GM12878 (cell line): Measurements from ENCODE around the gene TMEM176B. TPM values are rescaled to one million over a fixed set of nuclear protein-coding genes. Genes with fewer than 3 reads are reported as not detected.

ENCODE experiments used
- ATAC-seq: fragments of 200-7000 bp; cut with Tn5 transposase; 3 replicates; pipeline ENCODE4 v1.9.1; 2020; ENCODE audit warnings: mild to moderate bottlenecking, moderate library complexity
- BruUV-seq: library from RNA; stranded (reverse); fragments of 400-500 nt; replicated peaks from 2 replicates; lab custom pipeline; 2021; lab: Mats Ljungman, UMichigan
- CTCF ChIA-PET: fragments of 300-600 bp; sonication (Branson Sonifier 250); formaldehyde crosslinking; extraction: SDS; loops from one replicate; lab custom pipeline; 2021; ENCODE audit warnings: inconsistent platforms; lab: Yijun Ruan, JAX
- POLR2A ChIA-PET: fragments of 350-600 bp; formaldehyde crosslinking; extraction: SDS; loops from one replicate; lab custom pipeline; 2021; ENCODE audit warnings: inconsistent platforms; lab: Charles Lee
- RAD21 ChIA-PET: fragments of 300-600 bp; sonication (Branson Sonifier 250); formaldehyde crosslinking; loops from one replicate; lab custom pipeline; 2023; ENCODE audit warnings: antibody characterized with exemption; ENCODE audit not compliant: unreplicated experiment; lab: Charles Lee
- SMC1A ChIA-PET: fragments of 300-600 bp; sonication (Branson Sonifier 250); formaldehyde crosslinking; loops from one replicate; lab custom pipeline; 2023; ENCODE audit not compliant: unreplicated experiment, uncharacterized antibody; lab: Charles Lee
- DNase-seq: peaks from one replicate; pipeline ENCODE4 v3.0.0-alpha.2; 2011; ENCODE audit warnings: low read depth, low spot score
- FAIRE-seq: peaks from 3 replicates; lab custom pipeline; 2011; peaks lifted over from hg19 to GRCh38; lab: Jason Lieb, UNC
- H2AFZ ChIP-seq: 2 replicates; pipeline ENCODE4 v1.6.0; 2011; ENCODE audit warnings: low read depth, low read length, control low read depth; ENCODE audit not compliant: control insufficient read depth
- H3K27ac ChIP-seq: 2 replicates; pipeline ENCODE4 v1.5.1; 2011; ENCODE audit warnings: control low read depth; ENCODE audit not compliant: control insufficient read depth, insufficient read depth
- H3K27me3 ChIP-seq, 2 experiments: replicated peaks in 1 of 2; 2 replicates each; pipeline versions ENCODE4 v1.6.0 to v1.6.1; 2011; ENCODE audit warnings: low read length in 1 of 2; ENCODE audit not compliant: control insufficient read depth in 2 of 2, insufficient read depth in 2 of 2
- H3K36me3 ChIP-seq, 2 experiments: 2 replicates each; pipeline ENCODE4 v1.5.1; 2011; ENCODE audit warnings: low read length in 1 of 2; ENCODE audit not compliant: control insufficient read depth in 2 of 2, insufficient read depth in 2 of 2
- H3K4me1 ChIP-seq: 2 replicates; pipeline ENCODE4 v1.6.1; 2011; ENCODE audit warnings: mild to moderate bottlenecking, low read length, moderate library complexity, mixed read lengths; ENCODE audit not compliant: control insufficient read depth, insufficient read depth
- H3K4me2 ChIP-seq: 2 replicates; pipeline ENCODE4 v1.6.0; 2011; ENCODE audit warnings: control low read depth; ENCODE audit not compliant: control insufficient read depth, insufficient read depth
- H3K4me3 ChIP-seq: fragments of 200-600 bp; sonication (generic); 2 replicates; pipeline ENCODE4 v1.5.1; 2016
- H3K79me2 ChIP-seq: 2 replicates; pipeline ENCODE4 v1.6.0; 2011; ENCODE audit warnings: low read length; ENCODE audit not compliant: control insufficient read depth, insufficient read depth
- H3K9ac ChIP-seq: 2 replicates; pipeline ENCODE4 v1.8.0; 2011; ENCODE audit warnings: low read length, control low read depth, mixed read lengths; ENCODE audit not compliant: control insufficient read depth, insufficient read depth
- H3K9me3 ChIP-seq: replicated peaks from 3 replicates; pipeline ENCODE4 v1.5.1; 2011; ENCODE audit warnings: mild to moderate bottlenecking, low read length; ENCODE audit not compliant: control insufficient read depth, insufficient read depth
- H4K20me1 ChIP-seq: 2 replicates; pipeline ENCODE4 v1.6.0; 2011; ENCODE audit not compliant: control insufficient read depth, insufficient read depth
- IRF3 ChIP-seq: fragments of 450-650 bp; IDR thresholded peaks from 2 replicates; pipeline ENCODE4 v1.6.1; 2014; ENCODE audit warnings: mild to moderate bottlenecking
- NFYB ChIP-seq: IDR thresholded peaks from 2 replicates; pipeline ENCODE4 v1.6.1; 2011; ENCODE audit warnings: low read depth, mild to moderate bottlenecking, low read length, improper control_type of control experiment, moderate library complexity; ENCODE audit not compliant: insufficient read depth
- SUZ12 ChIP-seq: fragments of 200-600 bp; sonication (generic); IDR thresholded peaks from one replicate; pipeline ENCODE4 v1.6.1; 2018; ENCODE audit warnings: antibody characterized with exemption, mild to moderate bottlenecking; ENCODE audit not compliant: unreplicated experiment
- WGBS: methylation state at CpG from one replicate; pipeline ENCODE4 v1.1.6; 2016; ENCODE audit warnings: low lambda C conversion rate; ENCODE audit not compliant: insufficient replicate concordance, insufficient coverage; ENCODE audit errors: missing lambda C conversion rate; 5-methylcytosine and 5-hydroxymethylcytosine counted together
- in situ Hi-C: fragments of 300-500 bp; cut with MboI; formaldehyde crosslinking; loops from 9 replicates; pipeline ENCODE4 v1.14.3; 2018; ENCODE audit warnings: mixed read lengths
- intact Hi-C: fragments of 100-400 bp; cut with micrococcal nuclease; formaldehyde crosslinking; loops from one replicate; pipeline ENCODE4 v1.14.2; 2022; ENCODE audit not compliant: unreplicated experiment
- polyA plus RNA-seq, 11 experiments: library from polyadenylated mRNA; depleted of rRNA in 4 of 11; unstranded in 6 of 11; stranded (reverse) in 5 of 11; fragments of >200 nt; fragmentation: Nextera tagmentation in 4 of 11; fragmentation: Illumina TruSeq in 1 of 11; extraction: Ambion mirVana in 4 of 11; extraction: Trizol in 1 of 11; gene quantifications; 1 replicate in 1 of 11; 2 replicates in 10 of 11; pipeline versions ENCODE4 v1.2.1 to v1.2.3, GENCODE V29; 2011 to 2016; ENCODE audit warnings: inconsistent platforms in 2 of 11, missing spikeins in 2 of 11, low read depth in 1 of 11
- total RNA-seq, 4 experiments: library from RNA; depleted of rRNA in 3 of 4; stranded (reverse); fragments of >200 nt in 3 of 4; fragmentation: Illumina TruSeq in 1 of 4; extraction: Trizol in 1 of 4; gene quantifications; 2 replicates each; pipeline versions ENCODE4 v1.2.1 to v1.2.3, GENCODE V29; 2013 to 2021

The TMEM176B gene
- total and polyA plus RNA-seq, 10 of the 15 experiments (the other 5 are each of a cell fraction or from before 2014, with no cell fraction given), result 0.05 to 0.40 (median 0.20) TPM; not detected in 4

- TF ChIP-seq IRF3, result no peak
Measured at GRCh38 chr7:150801242-150801945, 1.2 kb upstream of the TMEM176B start (continued).

- Histone ChIP-seq H3K9me3 (no peaks in the 10 kb centered on the region; the same call in 2 of the 3 replicates), H3K4me1 (no peaks in the 10 kb centered on the region), H4K20me1 (no peaks in the 10 kb centered on the region), H3K27ac (no peak within 1 kb of the TSS), H3K36me3 (no peaks in the 10 kb centered on the region), H3K4me2 (no peak within 1 kb of the TSS), H2AFZ (no peak within 1 kb of the TSS), H3K79me2 (no peaks in the 10 kb centered on the region), H3K9ac (no peak within 1 kb of the TSS), H3K27me3 (peaks cover 8 to 14% of the 10 kb centered on the region in 2 experiments; a peak in 3 of 4 replicates), H3K4me3 (no peak within 1 kb of the TSS)
- in situ Hi-C loops, result no loop called here
- FAIRE-seq (no peak), DNase-seq (no peak), ATAC-seq (no peak)
- ChIA-PET CTCF (interaction anchor here (0.6 kb wide), 1 partner anchor 1479 kb away, joined by 3 read pairs; no protein-coding TSS in a partner anchor), SMC1A (no interaction called here), RAD21 (interaction anchor here (1.5 kb wide), 1 partner anchor 13 kb away, joined by 5 read pairs; no protein-coding TSS in a partner anchor), POLR2A (no interaction called here)
- intact Hi-C loops, result no loop called here
- peak; percentile 82 for TF ChIP-seq SUZ12
- TF ChIP-seq NFYB, result no peak
- BruUV-seq, result no TSS peak
- 45% methylated on average over 30 of the region's 54 CpGs for WGBS
Measured at GRCh38 chr7:150800581-150801241, 547 bp upstream of the TMEM176B start, which contains the start of gene TMEM176A. Gene TMEM176A, plus strand, starts transcription at chr7:150800769. Its CDS starts 782 bp downstream, at chr7:150801551.
